GM19468 (cell line): ENCODE results near the gene MEG3.

Source experiments
- ATAC-seq: cut with Tn5 transposase; IDR thresholded peaks from one replicate; pipeline ENCODE4 v1.9.1; 2021; ENCODE audit warnings: mild to moderate bottlenecking, moderate library complexity, moderate number of reproducible peaks; ENCODE audit not compliant: unreplicated experiment; ENCODE audit errors: extremely low read depth

The MEG3 gene

DNA sequence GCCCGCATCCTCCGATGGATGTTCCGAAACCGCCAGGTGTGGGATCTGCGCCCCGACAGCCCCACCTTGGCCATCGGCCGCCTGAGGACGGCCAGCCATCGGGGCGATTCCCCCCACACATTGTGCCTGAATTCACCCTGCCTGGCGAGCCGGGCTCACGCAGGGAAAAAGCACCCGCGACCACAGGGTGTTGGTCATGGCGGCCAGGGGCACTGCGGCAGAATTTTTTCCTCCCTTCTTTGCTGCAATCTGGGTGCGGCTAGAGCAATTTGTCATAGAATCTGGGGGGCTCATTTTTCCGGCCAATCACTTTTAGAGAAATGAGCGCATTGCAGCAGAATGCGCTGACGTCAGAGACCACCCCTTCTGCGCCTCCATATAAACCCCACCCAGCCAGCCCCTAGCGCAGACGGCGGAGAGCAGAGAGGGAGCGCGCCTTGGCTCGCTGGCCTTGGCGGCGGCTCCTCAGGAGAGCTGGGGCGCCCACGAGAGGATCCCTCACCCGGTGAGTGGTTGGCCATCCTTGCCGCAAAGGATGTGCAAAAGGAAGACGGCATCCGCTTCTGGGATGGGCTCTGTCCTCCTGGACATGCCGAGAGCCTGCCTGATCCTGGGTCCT is at the start of gene MEG3:
Gene MEG3, plus strand, starts transcription at position 406 of the 619 bp plus-strand sequence.
- ATAC-seq, result no peak

DNA sequence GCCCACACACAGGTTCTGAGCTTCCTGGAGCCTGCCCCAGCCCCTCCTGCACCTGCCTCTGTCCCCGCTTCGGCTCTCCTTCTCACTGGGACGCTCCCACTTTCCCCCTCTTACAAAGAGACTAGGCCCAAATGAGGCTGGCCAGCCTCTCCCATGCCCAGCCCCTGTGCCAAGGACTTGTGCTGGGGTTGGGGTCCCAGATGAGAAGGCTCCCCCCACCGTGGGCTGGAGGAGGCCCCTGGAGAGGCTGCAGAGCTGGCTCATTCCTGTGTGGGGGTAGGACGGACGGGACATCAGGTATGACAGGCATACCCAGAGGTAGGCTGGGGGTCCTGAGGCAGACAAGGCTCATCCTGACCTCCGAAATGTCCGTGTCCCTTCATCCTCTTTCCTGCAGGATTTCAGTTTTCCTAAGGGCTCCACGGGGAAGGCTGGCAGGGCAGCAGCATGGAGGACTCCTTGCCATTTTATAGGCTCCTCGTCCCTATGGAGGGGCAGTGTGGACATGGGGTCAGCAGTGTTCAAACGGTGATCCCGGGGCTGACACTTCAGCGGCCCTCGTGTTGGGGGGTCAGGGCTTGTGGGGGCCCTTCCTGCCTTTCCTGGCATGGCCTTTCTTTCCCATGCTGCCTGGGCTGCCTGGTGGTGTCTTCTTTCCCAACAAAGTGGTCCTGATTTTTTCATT is 49.1 kb upstream of the MEG3 start:
- ATAC-seq, result no peak

DNA sequence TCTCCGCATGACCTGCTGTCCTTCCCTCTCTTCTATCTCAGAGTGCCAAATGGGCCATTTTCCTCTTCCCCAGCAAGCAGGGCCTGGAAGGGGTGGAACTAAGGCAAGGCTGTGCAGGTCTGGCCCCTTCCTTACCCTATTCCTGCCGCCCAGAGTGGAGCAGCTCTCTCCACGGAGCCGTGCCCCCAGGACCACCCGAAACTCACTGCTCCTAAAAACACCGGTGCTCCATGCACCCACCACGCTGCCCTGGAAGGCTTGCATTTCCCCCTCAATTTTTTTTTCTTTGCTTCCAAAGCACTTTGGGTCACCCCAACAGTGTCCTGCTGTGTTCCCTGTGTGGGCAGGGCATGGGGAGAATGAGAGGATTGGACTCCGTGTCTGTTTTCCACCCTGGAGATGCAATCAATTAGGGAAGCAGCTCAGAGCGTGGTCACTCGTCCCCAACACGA is 48.5 kb upstream of the MEG3 start:
- ATAC-seq, result no peak

DNA sequence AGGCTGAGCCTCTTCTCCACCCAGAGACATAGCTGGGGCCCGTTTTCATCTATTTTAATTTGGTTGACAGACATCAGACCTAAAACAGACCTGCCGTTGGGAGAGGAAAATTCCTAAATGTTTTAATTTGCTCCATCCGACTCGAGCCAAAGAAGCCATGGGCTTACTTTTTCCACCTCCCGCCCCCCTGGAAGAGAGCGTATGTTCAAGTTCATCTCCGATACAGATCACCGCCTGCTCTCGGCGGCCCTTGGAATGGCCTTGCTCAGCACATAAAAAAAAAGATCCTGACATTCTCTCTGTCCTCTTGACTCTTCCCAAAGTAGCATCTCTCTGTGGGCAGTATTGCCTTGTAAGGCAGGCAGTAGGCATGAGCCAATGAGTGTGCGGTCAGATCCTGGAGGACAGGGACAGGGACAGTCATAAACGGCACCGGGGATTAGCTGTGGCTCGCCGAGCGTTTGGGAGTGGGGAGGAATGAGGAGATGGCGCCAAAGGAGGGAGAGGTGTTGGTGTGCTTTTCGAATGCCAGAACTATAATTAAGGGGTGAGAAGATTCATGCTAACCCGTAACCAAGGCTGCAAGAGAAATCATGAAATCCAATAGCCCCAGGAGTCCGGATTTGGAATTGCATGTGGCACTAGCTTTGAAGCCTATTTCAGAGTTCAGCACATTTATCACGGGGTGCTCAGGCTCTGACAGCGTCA is 47.9 kb upstream of the MEG3 start:
- ATAC-seq, result no peak

DNA sequence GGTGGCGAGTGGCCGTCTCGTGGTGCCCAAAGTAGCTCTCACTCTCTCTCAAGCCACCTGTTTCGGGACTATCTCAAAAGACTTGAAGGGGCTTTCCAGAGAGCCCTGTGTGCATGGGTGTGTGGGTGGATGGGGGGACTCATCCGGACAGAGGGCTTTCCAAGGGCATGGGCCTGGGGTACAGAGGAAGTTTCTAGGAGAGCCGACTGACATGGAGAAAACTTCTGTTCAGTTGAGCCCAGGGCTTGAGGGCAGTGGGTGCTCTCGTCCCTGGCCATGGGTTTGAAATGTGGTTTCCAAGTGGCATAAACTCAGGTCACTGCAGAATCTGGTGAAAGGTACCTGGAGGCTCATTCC is 47.4 kb upstream of the MEG3 start:
- ATAC-seq, result no peak

DNA sequence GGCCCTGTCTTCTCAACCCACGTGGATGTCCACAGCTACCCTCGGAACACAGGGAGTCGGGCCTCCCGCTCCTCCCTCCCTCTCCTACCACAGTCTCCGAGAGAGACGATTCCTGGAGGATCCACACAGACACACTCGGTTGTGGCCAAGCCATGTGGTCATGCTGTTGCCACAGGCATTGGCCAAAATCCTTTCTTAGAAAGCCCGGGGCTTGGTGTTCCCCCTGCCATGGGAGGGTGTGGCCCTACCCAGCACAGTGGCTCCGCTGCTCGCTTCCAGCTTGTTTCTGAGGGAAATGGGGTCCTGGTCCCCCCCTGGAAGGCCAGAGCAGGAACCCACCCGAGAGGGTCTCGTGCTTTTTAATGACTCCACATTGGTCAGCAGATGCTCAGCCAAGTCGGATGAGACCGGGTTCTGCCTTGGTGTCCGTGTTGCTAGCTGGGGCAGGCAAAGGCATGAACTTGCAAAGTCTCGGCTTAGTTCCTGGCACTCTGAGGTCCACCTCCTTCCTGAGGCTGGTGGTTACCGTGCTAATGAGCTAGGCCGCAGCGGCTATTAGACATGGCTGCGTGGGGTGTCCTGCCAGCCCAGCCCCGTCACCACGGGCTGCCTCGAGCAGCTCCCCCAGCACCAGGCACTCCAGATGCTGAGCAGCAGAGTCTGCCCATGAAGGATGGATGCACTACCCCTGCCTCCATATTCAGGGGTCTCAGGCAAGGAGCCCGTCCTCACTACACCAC is 46.8 kb upstream of the MEG3 start:
- ATAC-seq, result no peak

DNA sequence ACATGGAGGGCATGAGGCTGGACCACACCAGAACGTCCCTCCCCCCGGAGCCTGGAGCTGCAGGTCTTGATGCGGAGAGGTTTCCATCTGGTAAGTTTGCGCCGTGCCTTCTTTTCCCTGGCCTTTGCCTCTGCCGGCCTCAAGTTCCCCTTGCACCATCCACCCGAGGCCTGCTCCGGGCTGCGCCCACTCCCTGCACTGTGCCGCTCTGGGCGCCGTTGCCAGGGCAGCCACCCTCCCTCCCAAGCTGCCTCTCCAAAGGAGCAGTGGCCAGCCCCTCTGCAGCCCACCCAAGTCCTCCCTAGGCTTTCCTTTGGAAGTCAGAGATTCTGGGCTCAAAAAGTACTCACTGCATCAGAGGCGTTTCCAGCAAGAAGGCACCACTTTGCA is 46.2 kb upstream of the MEG3 start:
- ATAC-seq, result no peak

DNA sequence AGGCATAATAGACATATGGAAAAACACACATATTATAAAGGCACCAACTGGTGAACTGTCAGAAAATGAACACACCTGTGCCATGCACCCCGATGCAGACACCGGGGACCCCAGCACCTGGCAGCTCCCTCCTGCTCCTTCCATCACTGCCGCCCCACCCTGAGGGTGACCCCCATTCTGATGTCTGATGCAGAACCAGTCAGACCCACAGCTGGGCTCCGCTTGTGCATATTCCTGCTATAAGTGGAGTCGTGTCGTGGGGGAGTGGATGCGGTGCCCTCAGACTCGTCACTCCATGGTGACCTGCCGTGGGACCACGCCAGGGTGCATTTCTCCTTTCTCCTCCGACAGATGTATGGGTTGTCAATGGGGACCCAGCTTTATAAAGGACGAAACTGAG is 45.7 kb upstream of the MEG3 start:
- ATAC-seq, result no peak

DNA sequence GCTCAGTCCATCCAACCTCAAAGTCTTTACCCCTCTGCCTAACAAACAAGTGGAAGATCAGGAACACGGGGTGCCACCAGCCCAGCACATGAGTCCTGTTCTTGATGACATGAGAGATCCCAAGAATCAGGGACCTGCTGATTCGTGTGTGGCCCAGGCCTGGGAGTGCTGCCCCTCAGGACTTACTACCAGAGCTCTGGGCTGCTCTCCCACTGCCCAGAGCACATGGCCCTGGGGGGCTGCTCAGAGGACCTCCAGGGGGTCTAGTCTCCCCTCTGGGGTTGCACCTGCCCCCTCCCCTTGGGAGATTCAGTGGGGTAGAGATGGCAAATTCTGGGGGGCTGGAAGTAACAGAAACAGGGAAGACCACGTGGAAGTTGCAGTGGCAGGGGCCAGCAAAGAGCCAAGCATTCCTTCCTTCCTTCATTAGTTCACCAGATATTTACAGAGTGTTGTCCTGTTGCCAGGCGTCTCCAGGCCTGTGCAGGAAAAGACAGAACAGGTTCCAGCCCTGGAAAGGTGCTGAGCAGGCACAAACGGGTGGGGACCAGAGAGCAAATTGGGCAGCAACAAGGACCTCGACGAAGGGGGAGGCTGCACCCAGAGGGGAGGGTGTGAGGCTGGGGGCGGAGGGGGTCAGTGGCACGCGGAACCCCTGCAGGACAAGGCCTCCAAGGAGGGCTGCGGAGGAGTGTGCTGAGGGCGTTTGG is 45.1 kb upstream of the MEG3 start:
- no peak for ATAC-seq

DNA sequence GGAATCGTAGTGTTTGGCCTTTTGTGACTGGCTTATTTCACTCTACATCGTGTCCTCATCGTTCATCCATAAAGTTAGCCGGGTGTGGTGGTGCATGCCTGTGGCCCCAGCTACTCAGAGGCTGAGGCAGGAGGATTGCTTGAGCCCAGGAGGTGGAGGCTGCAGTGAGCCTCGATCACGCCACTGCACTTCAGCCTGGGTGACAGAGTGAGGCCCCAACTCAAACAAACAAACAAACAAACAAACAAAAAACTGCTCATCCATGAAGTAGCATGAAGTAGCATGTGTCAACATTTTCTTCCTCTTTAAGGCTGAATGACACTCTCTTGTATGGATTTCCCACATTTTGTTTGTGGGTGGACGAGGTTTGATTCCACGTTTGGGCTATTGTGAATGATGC is 44.0 kb upstream of the MEG3 start:
- no peak for ATAC-seq

DNA sequence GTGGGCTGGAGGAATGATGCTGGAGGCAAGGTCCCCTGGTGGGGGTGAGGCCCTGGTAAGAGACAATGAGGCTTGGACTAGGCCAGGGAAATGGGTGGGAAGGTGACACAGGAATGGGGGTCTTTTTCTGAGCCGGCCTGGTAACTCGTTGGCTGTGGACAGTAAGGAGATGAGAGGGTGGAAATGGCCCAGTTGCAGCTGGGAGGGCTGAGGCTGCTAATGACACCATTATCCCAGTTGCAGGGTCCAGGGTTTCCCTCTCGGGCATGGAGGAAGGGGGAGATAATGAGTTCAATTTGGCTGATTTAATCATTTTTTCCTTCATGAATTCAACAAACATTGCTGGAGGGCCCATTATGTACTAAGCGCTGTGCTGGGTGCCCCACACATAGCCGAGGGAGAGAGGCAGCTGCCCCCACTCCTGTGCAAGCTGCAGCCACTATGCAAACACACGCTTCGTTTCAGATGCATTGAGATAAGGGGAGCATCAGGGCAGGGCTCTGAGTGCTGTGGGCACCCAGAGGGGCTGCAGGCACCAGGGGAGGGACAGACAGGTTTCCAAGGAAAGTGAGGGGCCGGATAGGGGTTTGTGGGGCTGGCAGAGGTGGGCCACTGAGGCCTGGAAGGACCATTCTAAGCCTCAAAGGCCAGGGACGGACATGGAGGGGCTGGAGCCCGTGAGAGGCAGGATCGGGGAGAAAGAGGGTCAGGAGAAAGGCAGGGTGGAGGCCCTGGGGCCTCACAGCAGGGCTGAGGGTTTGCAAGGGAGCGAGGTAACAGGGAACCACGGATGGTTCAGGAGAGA is 43.2 kb upstream of the MEG3 start:
- ATAC-seq, result no peak

DNA sequence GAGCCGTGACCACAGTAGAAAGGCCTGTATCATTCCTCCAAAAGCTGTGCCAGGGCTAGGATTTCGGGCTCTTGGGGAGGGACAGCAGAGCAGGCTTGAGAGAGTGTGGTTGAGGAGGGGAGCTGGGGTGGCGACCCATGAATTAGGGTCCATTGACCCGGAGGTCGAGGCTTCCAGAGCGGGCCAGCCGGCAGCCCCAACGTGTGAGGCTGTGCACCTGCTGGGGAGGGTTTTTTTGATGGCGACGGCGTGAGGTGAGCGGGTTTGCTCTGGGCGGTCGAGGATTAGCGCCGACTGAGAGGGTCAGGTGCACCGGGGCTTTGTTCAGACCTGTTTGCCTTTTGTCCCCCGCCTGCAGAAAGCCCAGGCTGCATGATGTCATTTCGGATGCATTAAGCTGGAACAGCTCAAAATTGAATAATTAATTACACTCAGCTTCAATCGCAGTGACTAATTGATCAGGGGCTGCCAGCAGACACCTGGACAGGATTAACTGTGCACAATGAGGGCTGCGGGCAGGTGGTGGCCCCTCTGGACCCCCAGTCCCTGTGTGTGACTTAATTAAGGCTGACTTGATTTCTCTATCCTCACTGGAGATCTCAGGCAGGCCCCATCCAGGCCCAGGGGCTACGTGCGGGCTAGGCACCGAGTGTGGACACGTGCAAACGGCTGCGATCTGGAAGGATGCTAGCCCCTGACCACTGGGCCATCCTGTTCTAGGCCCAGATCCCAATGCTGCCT is 42.1 kb upstream of the MEG3 start:
- no peak for ATAC-seq

DNA sequence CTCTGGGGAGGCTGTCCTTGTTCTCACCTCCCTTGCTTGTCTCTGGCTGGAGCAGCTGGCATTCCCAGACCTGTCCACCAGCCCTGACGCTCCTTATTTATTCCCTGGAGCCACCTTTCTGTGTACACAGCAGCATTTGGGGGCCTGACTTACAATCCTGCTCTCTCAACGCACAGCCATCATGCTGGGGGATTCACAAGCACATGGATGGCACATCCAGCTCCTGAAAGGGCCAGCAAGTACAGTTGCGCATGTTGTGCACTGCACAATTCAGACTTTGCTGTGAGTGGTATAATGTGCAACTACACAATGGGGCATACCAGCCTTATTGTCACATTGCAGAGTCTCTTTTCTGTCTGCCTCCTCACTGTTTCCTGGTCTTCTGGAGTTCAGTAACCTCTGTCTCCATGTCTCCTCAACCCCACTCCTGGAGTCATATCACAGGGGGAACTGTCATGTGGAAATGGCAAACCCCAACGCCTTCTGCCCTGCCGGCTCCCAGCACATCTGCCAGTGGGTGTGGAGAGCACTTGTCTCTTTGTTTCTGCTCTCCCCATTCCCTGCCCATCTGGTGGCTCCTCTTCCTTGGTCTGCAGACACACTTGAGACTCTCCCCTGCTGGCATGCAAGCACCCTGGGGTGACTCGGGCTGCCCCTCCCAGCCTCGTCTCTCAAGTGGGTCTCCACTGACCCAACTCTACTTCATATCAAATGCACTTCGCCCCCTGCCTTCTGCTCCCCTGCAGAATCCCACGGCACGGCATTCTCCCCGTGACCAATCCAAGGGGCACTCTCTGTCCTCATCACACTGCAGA is 41.2 kb upstream of the MEG3 start:
- ATAC-seq, result no peak

DNA sequence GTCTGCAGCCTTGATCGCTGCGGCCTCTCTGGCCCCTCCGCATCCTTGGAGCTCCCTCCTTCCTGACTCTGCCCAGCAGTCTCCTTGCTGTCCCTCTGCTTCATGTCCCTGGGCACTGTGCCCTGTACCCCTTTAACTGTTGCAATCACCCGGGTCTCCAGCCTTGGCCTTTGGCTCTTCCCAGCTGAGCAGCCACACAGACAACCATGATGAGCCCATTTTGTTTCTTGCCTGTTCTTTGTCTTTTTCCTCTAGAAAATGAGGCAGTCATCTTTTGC is 40.6 kb upstream of the MEG3 start:
- no peak for ATAC-seq

DNA sequence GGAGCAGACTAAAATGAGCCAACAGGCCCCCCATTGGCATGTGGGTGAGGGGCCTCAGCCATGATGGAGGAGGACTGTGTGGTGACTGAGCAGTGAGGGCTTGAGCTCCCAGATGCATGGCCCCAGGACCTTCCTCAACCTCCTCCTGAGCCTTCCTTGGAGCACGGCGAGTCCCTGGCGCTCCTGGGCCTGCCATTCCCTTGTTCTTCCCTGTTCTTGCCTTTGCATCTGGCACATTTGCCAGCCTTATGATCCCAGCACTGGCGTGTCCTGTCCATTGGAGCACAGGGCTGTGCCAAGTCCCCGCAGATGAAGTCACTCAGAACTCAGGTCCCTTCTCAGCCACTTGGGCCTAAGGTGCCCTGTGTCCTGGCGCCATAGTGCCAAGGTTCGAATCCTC is 40.3 kb upstream of the MEG3 start:
- no peak for ATAC-seq

DNA sequence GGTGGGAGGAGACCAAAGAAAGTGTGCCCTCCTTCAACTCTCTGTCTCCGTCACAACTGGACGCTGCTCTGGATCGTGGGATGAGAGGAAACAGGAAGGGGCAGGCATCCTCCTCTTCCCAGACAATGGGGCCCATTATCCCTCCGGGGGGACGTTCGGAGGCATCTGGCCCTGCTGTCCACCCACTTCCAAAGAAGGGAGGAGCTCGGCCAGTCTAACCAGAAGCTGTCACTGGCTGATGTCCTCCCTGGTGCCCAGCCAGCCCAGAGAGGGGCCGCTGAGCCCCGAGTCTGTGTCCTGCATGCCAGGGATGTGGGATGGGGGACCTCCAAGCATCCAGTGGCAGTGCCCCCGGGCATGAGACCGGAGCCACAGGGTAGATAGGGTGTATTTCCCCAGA is 39.8 kb upstream of the MEG3 start:
- no peak for ATAC-seq

DNA sequence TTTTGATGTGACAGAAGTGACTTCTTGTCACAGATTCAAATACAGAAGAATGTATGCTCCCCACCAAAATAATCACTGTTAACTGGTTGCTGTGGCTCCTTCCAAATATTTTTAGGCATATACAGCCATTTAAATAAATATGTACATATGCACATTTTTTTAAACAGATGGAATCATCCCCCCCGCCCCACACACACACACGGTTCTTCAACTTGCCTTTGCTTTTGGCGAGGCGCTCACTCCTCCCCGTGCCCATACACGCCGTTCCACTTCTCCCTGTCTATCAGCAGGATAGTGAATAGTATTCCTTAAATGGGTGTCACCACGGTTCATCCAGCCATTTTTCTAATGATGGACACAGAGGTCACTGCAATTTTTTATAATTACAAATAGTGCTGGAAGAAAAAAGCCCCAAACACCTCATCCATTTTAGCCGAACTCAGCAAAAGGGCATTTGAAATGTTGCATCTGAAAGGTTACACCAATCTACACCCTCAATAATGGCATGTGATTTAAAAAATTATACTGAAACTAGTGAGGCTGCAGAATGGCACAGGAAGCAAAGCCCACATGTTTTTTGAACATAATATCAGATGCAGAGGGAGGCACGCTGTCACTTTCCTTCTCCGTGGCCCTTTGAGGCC is 39.2 kb upstream of the MEG3 start:
- ATAC-seq, result no peak

DNA sequence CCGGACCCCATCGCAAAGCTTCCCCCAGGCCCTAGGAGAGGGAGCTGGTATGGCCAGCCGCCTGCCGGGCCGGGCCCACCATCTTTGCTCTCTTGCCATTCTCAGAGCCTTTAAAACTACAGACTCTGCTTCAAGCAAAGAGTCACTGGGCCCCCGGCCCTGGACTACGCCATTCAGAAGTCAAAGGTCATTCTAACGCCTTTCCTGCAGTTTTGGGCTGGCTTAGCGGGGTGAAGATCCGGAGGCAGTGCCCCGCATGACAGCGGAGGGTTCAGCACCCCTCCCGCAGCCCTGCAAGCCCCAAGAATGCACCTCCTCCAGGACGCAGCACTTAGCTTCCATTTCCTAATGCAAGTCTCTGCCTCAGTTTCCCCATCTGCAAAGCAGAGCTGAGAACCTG is 38.3 kb upstream of the MEG3 start:
- ATAC-seq, result no peak
